Hepatocyte (in vitro differentiated cells): ENCODE measurements around the gene ADIPOR1. TPM values are rescaled to one million over a fixed set of nuclear protein-coding genes. Genes with fewer than 3 reads are reported as not detected.

Source experiments
- DNase-seq: peaks from one replicate; pipeline ENCODE4 v3.0.0-alpha.2; 2016; ENCODE audit warnings: low spot score
- H2AFZ ChIP-seq: fragments of 200-600 bp; sonication (generic); 2 replicates; pipeline ENCODE4 v1.6.0; 2016; ENCODE audit warnings: antibody characterized with exemption, mild to moderate bottlenecking
- H3K27ac ChIP-seq: fragments of 200-600 bp; sonication (generic); 2 replicates; pipeline ENCODE4 v1.5.1; 2016; ENCODE audit warnings: mild to moderate bottlenecking
- H3K27me3 ChIP-seq: fragments of 200-600 bp; sonication (generic); 2 replicates; pipeline ENCODE4 v1.6.1; 2016
- H3K36me3 ChIP-seq: fragments of 200-600 bp; sonication (generic); replicated peaks from 2 replicates; pipeline ENCODE4 v1.5.1; 2016; ENCODE audit warnings: low read depth; ENCODE audit not compliant: insufficient read depth
- H3K4me1 ChIP-seq: fragments of 200-600 bp; sonication (generic); 2 replicates; pipeline ENCODE4 v1.5.1; 2016; ENCODE audit warnings: mild to moderate bottlenecking, moderate library complexity; ENCODE audit not compliant: insufficient read depth
- H3K4me2 ChIP-seq: fragments of 200-600 bp; sonication (generic); 2 replicates; pipeline ENCODE4 v1.6.0; 2016
- H3K4me3 ChIP-seq: fragments of 200-600 bp; sonication (generic); 2 replicates; pipeline ENCODE4 v1.5.1; 2016; ENCODE audit warnings: mild to moderate bottlenecking
- H3K79me2 ChIP-seq: fragments of 200-600 bp; sonication (generic); 2 replicates; pipeline ENCODE4 v1.6.0; 2017; ENCODE audit warnings: mild to moderate bottlenecking
- H3K9me2 ChIP-seq: fragments of 200-600 bp; sonication (generic); replicated peaks from 2 replicates; pipeline ENCODE4 v1.6.0; 2017; ENCODE audit warnings: mild to moderate bottlenecking; ENCODE audit not compliant: insufficient read depth
- H3K9me3 ChIP-seq: fragments of 200-600 bp; sonication (generic); 2 replicates; pipeline ENCODE4 v1.5.1; 2016; ENCODE audit warnings: low read depth, mild to moderate bottlenecking
- H4K20me1 ChIP-seq: fragments of 200-600 bp; sonication (generic); 2 replicates; pipeline ENCODE4 v1.6.0; 2016; ENCODE audit warnings: mild to moderate bottlenecking; ENCODE audit not compliant: insufficient read depth, poor library complexity, severe bottlenecking
- CTCF ChIP-seq: fragments of 200-600 bp; sonication (generic); IDR thresholded peaks from 2 replicates; pipeline ENCODE4 v1.5.1; 2016; ENCODE audit warnings: antibody characterized with exemption, mild to moderate bottlenecking; ENCODE audit not compliant: poor library complexity
- EZH2 ChIP-seq: fragments of 200-600 bp; sonication (generic); IDR thresholded peaks from 2 replicates; pipeline ENCODE4 v1.6.1; 2016; ENCODE audit warnings: antibody characterized with exemption, mild to moderate bottlenecking, borderline replicate concordance
- EZH2phosphoT487 ChIP-seq: fragments of 200-600 bp; sonication (generic); IDR thresholded peaks from one replicate; pipeline ENCODE4 v1.6.1; 2018; ENCODE audit warnings: antibody characterized with exemption, mild to moderate bottlenecking, low read depth, moderate library complexity; ENCODE audit not compliant: unreplicated experiment, severe bottlenecking
- WGBS: methylation state at CpG from one replicate; pipeline ENCODE4 v1.1.6; 2016; ENCODE audit warnings: low lambda C conversion rate; ENCODE audit errors: missing lambda C conversion rate; 5-methylcytosine and 5-hydroxymethylcytosine counted together
- polyA plus RNA-seq: library from polyadenylated mRNA; unstranded; fragments of >200 nt; fragmentation: Nextera tagmentation; extraction: Ambion mirVana; gene quantifications from 2 replicates; pipeline ENCODE4 v1.2.1, GENCODE V29; 2016
- total RNA-seq: library from RNA; depleted of rRNA; stranded (reverse); fragments of >200 nt; gene quantifications from 2 replicates; pipeline ENCODE4 v1.2.3, GENCODE V29; 2014

ADIPOR1 gene
- total and polyA plus RNA-seq, 2 experiments from 2014 or later, result 75.7 to 121 TPM

- H3K9me2 ChIP-seq, result no peaks in the 10 kb centered on the region
- peaks cover 10% of the 10 kb centered on the region for H3K4me1 ChIP-seq
- TF ChIP-seq EZH2phosphoT487 (no peak), CTCF (no peak), EZH2 (no peak)
- no peaks in the 10 kb centered on the region for H3K9me3 ChIP-seq
- H3K79me2 ChIP-seq, result peaks cover 79% of the 10 kb centered on the region
- H4K20me1 ChIP-seq, result peaks cover 60% of the 10 kb centered on the region
- H2AFZ ChIP-seq, result no peak overlapping the region
- no peak overlapping the region for H3K4me2 ChIP-seq
- H3K36me3 ChIP-seq, result no peaks in the 10 kb centered on the region
- no peak overlapping the region for H3K27ac ChIP-seq
- H3K4me3 ChIP-seq, result no peak overlapping the region
- DNase-seq, result no peak
- no peaks in the 10 kb centered on the region for H3K27me3 ChIP-seq
Observed at GRCh38 chr1:202953392-202953791, 4.7 kb downstream of the ADIPOR1 start.

- peaks cover 77% of the 10 kb centered on the region for H3K79me2 ChIP-seq
- H3K27me3 ChIP-seq, result no peaks in the 10 kb centered on the region
- H3K9me2 ChIP-seq, result no peaks in the 10 kb centered on the region
- peaks cover 60% of the 10 kb centered on the region for H4K20me1 ChIP-seq
- H3K4me2 ChIP-seq, result no peak overlapping the region
- H3K4me1 ChIP-seq, result peaks cover 10% of the 10 kb centered on the region
- no peak overlapping the region for H3K4me3 ChIP-seq
- WGBS, result 92% methylated on average over 4 of the region's 4 CpGs
- no peak overlapping the region for H2AFZ ChIP-seq
- H3K27ac ChIP-seq, result no peak overlapping the region
- no peak for DNase-seq
- no peaks in the 10 kb centered on the region for H3K9me3 ChIP-seq
- H3K36me3 ChIP-seq, result no peaks in the 10 kb centered on the region
- TF ChIP-seq EZH2 (no peak), EZH2phosphoT487 (no peak), CTCF (no peak)
Observed at GRCh38 chr1:202952818-202953217, 5.3 kb downstream of the ADIPOR1 start.

- Histone ChIP-seq H3K4me1 (peaks cover 9% of the 10 kb centered on the region), H3K79me2 (peaks cover 70% of the 10 kb centered on the region)
Observed at GRCh38 chr1:202952099-202952498, 6.0 kb downstream of the ADIPOR1 start.

More at GRCh38 chr1:202952099-202952498, 6.0 kb downstream of the ADIPOR1 start:
- Histone ChIP-seq H3K4me2 (no peak overlapping the region), H3K27ac (no peak overlapping the region), H2AFZ (no peak overlapping the region), H3K9me3 (no peaks in the 10 kb centered on the region), H4K20me1 (peaks cover 55% of the 10 kb centered on the region), H3K36me3 (no peaks in the 10 kb centered on the region), H3K27me3 (no peaks in the 10 kb centered on the region), H3K4me3 (no peak overlapping the region), H3K9me2 (no peaks in the 10 kb centered on the region)
- DNase-seq, result no peak
- WGBS, result 92% methylated on average over 1 of the region's 1 CpG
- TF ChIP-seq CTCF (no peak), EZH2phosphoT487 (no peak), EZH2 (no peak)
